SH-SY5Y (cell line): ENCODE measurements around the gene ATP1A1.

Source experiments
- GATA2 ChIP-seq: IDR thresholded peaks from 2 replicates; pipeline ENCODE4 v1.6.1; 2011; ENCODE audit warnings: mild to moderate bottlenecking, low read depth, low read length
- GATA3 ChIP-seq: IDR thresholded peaks from 2 replicates; pipeline ENCODE4 v1.6.1; 2011; ENCODE audit warnings: low read depth, mild to moderate bottlenecking, low read length, moderate library complexity

GRCh38 chr1:116357487-116357886 is 15.6 kb upstream of the ATP1A1 start:
- TF ChIP-seq GATA2, result no peak
- TF ChIP-seq GATA3, result no peak
